SK-N-MC (cell line): ENCODE measurements around the gene MSH6.

Source experiments
- EZH2 ChIP-seq: fragments of 200-600 bp; sonication (generic); IDR thresholded peaks from one replicate; pipeline ENCODE4 v1.6.1; 2017; ENCODE audit warnings: antibody characterized with exemption
- FOXP2 ChIP-seq: optimal IDR thresholded peaks from 2 replicates; pipeline ENCODE3; 2011; ENCODE audit warnings: mild to moderate bottlenecking, moderate library complexity; ENCODE audit not compliant: insufficient read depth; ENCODE audit errors: extremely low read length, control extremely low read depth
- POLR2AphosphoS5 ChIP-seq: IDR thresholded peaks from 2 replicates; pipeline ENCODE4 v1.6.1; 2012; ENCODE audit warnings: mild to moderate bottlenecking, low read depth, low read length, borderline replicate concordance

DNA sequence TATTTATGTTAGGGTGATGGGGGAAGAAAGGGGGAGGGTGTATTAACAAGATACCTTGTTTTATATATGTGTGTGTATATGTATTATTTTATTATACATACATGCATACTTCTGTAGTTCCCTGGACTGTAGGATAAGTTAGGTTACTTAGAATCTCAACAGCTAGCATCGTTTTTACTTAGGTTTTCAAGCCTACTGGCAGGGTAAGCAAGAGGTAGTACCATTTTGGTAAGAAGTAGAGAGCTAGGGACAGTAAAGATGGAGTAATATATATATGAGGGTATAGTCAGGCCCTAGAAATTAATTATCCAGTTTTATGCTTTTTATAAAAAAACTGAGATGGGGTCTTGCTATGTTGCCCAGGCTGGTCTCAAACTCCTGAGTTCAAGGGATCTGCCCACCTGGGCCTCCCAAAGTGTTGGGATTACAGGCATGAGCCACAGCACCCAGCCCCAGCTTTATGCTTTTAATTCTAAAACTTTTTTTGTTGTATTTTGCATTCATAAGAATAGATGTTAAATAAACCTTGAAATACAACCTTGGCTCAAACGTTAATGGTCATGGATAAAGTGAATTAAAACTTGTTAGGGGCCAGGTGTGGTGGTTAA is 13.2 kb downstream of the MSH6 start:
- TF ChIP-seq EZH2, result no peak
- TF ChIP-seq POLR2AphosphoS5, result no peak
- no peak for TF ChIP-seq FOXP2
